GM21723 (cell line): Measurements from ENCODE around the gene NPRL2.

Source experiments
- ATAC-seq: cut with Tn5 transposase; IDR thresholded peaks from one replicate; pipeline ENCODE4 v1.9.1; 2021; ENCODE audit warnings: mild to moderate bottlenecking, moderate library complexity; ENCODE audit not compliant: unreplicated experiment

NPRL2 gene

GRCh38 chr3:50351323-50351697 is 735 bp upstream of the NPRL2 start:
- no peak for ATAC-seq

- ATAC-seq: no peak
Measured at GRCh38 chr3:50350213-50350526, 405 bp downstream of the NPRL2 start.

- ATAC-seq: no peak
Measured at GRCh38 chr3:50347187-50347813, 3.3 kb downstream of the NPRL2 start.

GRCh38 chr3:50345586-50346234 is 4.9 kb downstream of the NPRL2 start, which contains the start of gene ZMYND10:
Gene ZMYND10, minus strand, starts transcription at chr3:50345732. Its CDS starts 153 bp downstream, at chr3:50345579.
- ATAC-seq: no peak

- no peak for ATAC-seq
Measured at GRCh38 chr3:50345008-50345407, 5.6 kb downstream of the NPRL2 start.

- ATAC-seq: no peak
Measured at GRCh38 chr3:50342813-50343633, 7.6 kb downstream of the NPRL2 start.

GRCh38 chr3:50341996-50342650 is 8.5 kb downstream of the NPRL2 start:
- ATAC-seq: no peak

GRCh38 chr3:50341537-50341936 is 9.0 kb downstream of the NPRL2 start:
- no peak for ATAC-seq

GRCh38 chr3:50340448-50341329 is 9.9 kb downstream of the NPRL2 start, which contains the start of gene RASSF1:
Gene RASSF1, minus strand, starts transcription at chr3:50340836. Its CDS starts 31 bp downstream, at chr3:50340805.
- peak; percentile 26 for ATAC-seq

- ATAC-seq: no peak
Measured at GRCh38 chr3:50340147-50340447, 10.5 kb downstream of the NPRL2 start.

GRCh38 chr3:50339485-50340146 is 11.0 kb downstream of the NPRL2 start:
- no peak for ATAC-seq

- ATAC-seq: no peak
Measured at GRCh38 chr3:50338965-50339364, 11.6 kb downstream of the NPRL2 start.

GRCh38 chr3:50337175-50337861 is 13.3 kb downstream of the NPRL2 start:
- ATAC-seq: peak; percentile 70

- peak; percentile 34 for ATAC-seq
Measured at GRCh38 chr3:50336452-50337174, 14.0 kb downstream of the NPRL2 start.

GRCh38 chr3:50334339-50335075 is 16.1 kb downstream of the NPRL2 start:
- ATAC-seq: no peak

GRCh38 chr3:50333744-50334328 is 16.7 kb downstream of the NPRL2 start:
- ATAC-seq: no peak

GRCh38 chr3:50331364-50331907 is 19.1 kb downstream of the NPRL2 start:
- ATAC-seq: no peak
